PC-3 (cell line): ENCODE results near the gene PLXNA4.

Source experiments
- EZH2phosphoT487 ChIP-seq: fragments of 300-600 bp; sonication (generic); IDR thresholded peaks from 2 replicates; pipeline ENCODE4 v1.6.1; 2018; ENCODE audit warnings: mild to moderate bottlenecking, antibody characterized with exemption, low read length, borderline replicate concordance
- TF ChIP-seq, protein P1 (sequence below): fragments of 300-600 bp; sonication (generic); conservative IDR thresholded peaks from 2 replicates; pipeline ENCODE4 v1.5.1; 2017; ENCODE audit warnings: antibody characterized with exemption, low read depth, mild to moderate bottlenecking, low read length

DNA sequence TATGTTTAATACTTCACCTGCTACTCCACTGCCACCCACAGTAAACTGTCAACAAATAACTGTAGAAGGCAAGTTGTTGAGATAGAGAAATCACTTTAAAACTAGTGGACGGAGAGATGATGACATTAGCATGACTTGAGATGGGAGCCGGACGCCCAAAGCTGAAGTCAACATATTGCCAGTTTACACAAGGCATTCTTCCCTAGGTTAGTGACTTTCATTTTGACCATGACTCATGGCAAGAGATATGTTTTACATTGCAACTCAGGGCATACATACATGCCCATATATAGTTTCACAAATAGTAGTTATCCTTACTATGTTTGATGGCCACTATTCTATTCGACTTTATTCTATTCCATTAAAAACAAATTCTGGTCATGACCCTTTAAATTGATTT lies 296.6 kb downstream of the PLXNA4 start:
- TF ChIP-seq EZH2phosphoT487: no peak
- TF ChIP-seq, protein P1, sequence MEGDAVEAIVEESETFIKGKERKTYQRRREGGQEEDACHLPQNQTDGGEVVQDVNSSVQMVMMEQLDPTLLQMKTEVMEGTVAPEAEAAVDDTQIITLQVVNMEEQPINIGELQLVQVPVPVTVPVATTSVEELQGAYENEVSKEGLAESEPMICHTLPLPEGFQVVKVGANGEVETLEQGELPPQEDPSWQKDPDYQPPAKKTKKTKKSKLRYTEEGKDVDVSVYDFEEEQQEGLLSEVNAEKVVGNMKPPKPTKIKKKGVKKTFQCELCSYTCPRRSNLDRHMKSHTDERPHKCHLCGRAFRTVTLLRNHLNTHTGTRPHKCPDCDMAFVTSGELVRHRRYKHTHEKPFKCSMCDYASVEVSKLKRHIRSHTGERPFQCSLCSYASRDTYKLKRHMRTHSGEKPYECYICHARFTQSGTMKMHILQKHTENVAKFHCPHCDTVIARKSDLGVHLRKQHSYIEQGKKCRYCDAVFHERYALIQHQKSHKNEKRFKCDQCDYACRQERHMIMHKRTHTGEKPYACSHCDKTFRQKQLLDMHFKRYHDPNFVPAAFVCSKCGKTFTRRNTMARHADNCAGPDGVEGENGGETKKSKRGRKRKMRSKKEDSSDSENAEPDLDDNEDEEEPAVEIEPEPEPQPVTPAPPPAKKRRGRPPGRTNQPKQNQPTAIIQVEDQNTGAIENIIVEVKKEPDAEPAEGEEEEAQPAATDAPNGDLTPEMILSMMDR: no peak
